GM23338 (cell line): ENCODE results near the gene CARD9.

Experiments
- CTCF ChIP-seq, 2 experiments: fragments of 200-600 bp in 1 of 2; sonication (generic) in 1 of 2; conservative IDR thresholded peaks; 2 replicates each; pipeline versions ENCODE4 v1.5.1 to v1.6.1; 2016 to 2017; ENCODE audit warnings: antibody characterized with exemption in 2 of 2, low read depth in 2 of 2, mild to moderate bottlenecking in 2 of 2, moderate library complexity in 1 of 2
- EZH2 ChIP-seq: fragments of 200-600 bp; sonication (generic); IDR thresholded peaks from one replicate; pipeline ENCODE4 v1.8.0; 2017; ENCODE audit warnings: antibody characterized with exemption, mild to moderate bottlenecking, low read depth; ENCODE audit not compliant: unreplicated experiment
- EZH2phosphoT487 ChIP-seq: fragments of 200-600 bp; sonication (generic); IDR thresholded peaks from one replicate; pipeline ENCODE4 v1.8.1; 2018; ENCODE audit warnings: antibody characterized with exemption; ENCODE audit not compliant: unreplicated experiment
- POLR2AphosphoS5 ChIP-seq: IDR thresholded peaks from 2 replicates; pipeline ENCODE4 v1.6.1; 2016; ENCODE audit warnings: antibody characterized with exemption, low read depth
- REST ChIP-seq: IDR thresholded peaks from one replicate; pipeline ENCODE4 v1.6.1; 2018; ENCODE audit warnings: antibody characterized with exemption; ENCODE audit not compliant: unreplicated experiment
- TF ChIP-seq, protein P1 (sequence below): IDR thresholded peaks from 2 replicates; pipeline ENCODE4 v1.6.1; 2016; ENCODE audit warnings: antibody characterized with exemption

DNA sequence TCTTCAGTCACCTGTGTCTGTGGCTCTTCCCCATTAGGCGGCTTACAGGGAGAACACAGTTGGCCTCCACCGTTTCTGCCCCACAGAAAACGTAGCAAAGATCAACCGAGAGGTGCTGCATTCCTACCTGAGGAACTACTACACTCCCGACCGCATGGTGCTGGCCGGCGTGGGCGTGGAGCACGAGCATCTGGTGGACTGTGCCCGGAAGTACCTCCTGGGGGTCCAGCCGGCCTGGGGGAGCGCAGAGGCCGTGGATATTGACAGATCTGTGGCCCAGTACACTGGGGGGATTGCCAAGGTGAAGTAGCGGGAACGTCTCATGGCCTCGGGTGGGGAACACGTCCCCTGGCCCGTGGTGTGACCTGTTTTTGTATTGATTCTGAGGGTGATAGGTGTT is 43.4 kb upstream of the CARD9 start:
- TF ChIP-seq CTCF (conservative IDR thresholded peaks at IDR 0.05; ENCODE audit: low read depth in 2 of 2) (no peak), EZH2phosphoT487 (peak; percentile 40), POLR2AphosphoS5 (no peak), REST (no peak), EZH2 (no peak)
- TF ChIP-seq, protein P1, sequence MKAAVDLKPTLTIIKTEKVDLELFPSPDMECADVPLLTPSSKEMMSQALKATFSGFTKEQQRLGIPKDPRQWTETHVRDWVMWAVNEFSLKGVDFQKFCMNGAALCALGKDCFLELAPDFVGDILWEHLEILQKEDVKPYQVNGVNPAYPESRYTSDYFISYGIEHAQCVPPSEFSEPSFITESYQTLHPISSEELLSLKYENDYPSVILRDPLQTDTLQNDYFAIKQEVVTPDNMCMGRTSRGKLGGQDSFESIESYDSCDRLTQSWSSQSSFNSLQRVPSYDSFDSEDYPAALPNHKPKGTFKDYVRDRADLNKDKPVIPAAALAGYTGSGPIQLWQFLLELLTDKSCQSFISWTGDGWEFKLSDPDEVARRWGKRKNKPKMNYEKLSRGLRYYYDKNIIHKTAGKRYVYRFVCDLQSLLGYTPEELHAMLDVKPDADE = no peak
